NCI-H524 treated with DMSO at 0.1 percent for 48 hours (cell line): ENCODE results near the gene OR5AK2.
"Not testable (repeated sequence)": the region's sequence is repeated elsewhere in the genome, so short reads cannot be mapped to it uniquely, and the experiment has no call there.

Experiments
- DNase-seq: peaks from one replicate; lab custom pipeline; 2025; lab: John Stamatoyannopoulos, UW

OR5AK2 gene

GRCh38 chr11:56988614-56989013 is at the start of gene OR5AK2:
Gene OR5AK2 (plus strand): TSS chr11:56988914. CDS start chr11:56988914, 0 bp downstream.
- DNase-seq, result no peak

GRCh38 chr11:56945526-56945925 is 43.2 kb upstream of the OR5AK2 start:
- not testable (repeated sequence) for DNase-seq

- no peak for DNase-seq
These were observed 39.7 kb upstream of the OR5AK2 start for GRCh38 chr11:56948991-56949515.

- no peak for DNase-seq
These were observed 38.2 kb upstream of the OR5AK2 start for GRCh38 chr11:56950510-56950909.

- not testable (repeated sequence) for DNase-seq
These were observed 34.8 kb upstream of the OR5AK2 start for GRCh38 chr11:56953907-56954306.

- DNase-seq, result no peak
These were observed 27.1 kb upstream of the OR5AK2 start for GRCh38 chr11:56961609-56962008.

GRCh38 chr11:56967726-56968125 is 21.0 kb upstream of the OR5AK2 start:
- DNase-seq, result no peak

GRCh38 chr11:56968524-56968923 is 20.2 kb upstream of the OR5AK2 start:
- DNase-seq, result no peak

- DNase-seq, result no peak
These were observed 11.4 kb upstream of the OR5AK2 start for GRCh38 chr11:56977314-56977713.

- no peak for DNase-seq
These were observed 2.0 kb downstream of the OR5AK2 start for GRCh38 chr11:56990702-56991101.

- no peak for DNase-seq
These were observed 5.8 kb downstream of the OR5AK2 start for GRCh38 chr11:56994532-56994931.

GRCh38 chr11:57001674-57002401 is 13.1 kb downstream of the OR5AK2 start:
- DNase-seq, result no peak

- DNase-seq, result no peak
These were observed 19.7 kb downstream of the OR5AK2 start for GRCh38 chr11:57008373-57008772.

GRCh38 chr11:57015679-57016078 is 27.0 kb downstream of the OR5AK2 start:
- no peak for DNase-seq

- no peak for DNase-seq
These were observed 42.8 kb downstream of the OR5AK2 start for GRCh38 chr11:57031556-57031955.
